Tibial nerve (tissue), 4 donors: Measurements from ENCODE around the gene EID3. TPM values are rescaled to one million over a fixed set of nuclear protein-coding genes. Genes with fewer than 3 reads are reported as not detected.

Experiments used
- DNase-seq, 2 donors: peaks; one replicate each; pipeline ENCODE4 v3.0.0-alpha.2; 2019; ENCODE audit warnings: low spot score in 2 of 2
- H3K27ac ChIP-seq, 4 donors: fragments of 200-600 bp; sonication (generic) in 3 of 4; one replicate each; pipeline ENCODE4 v1.5.1; 2017 to 2019; ENCODE audit warnings: mild to moderate bottlenecking in 1 of 4
- H3K27me3 ChIP-seq, 2 donors: fragments of 200-600 bp; sonication (generic) in 1 of 2; one replicate each; pipeline versions ENCODE4 v1.5.1 to v1.6.0; 2017 to 2019
- H3K36me3 ChIP-seq, 3 donors: fragments of 200-600 bp; sonication (generic); one replicate each; pipeline ENCODE4 v1.5.1; 2018 to 2019
- H3K4me1 ChIP-seq, 4 donors: fragments of 200-600 bp; sonication (generic) in 3 of 4; one replicate each; pipeline ENCODE4 v1.5.1; 2017 to 2019
- H3K4me3 ChIP-seq, 4 donors: fragments of 200-600 bp; sonication (generic) in 3 of 4; one replicate each; pipeline ENCODE4 v1.5.1; 2017 to 2019; ENCODE audit warnings: mild to moderate bottlenecking in 1 of 4, moderate library complexity in 1 of 4
- H3K9me3 ChIP-seq, 4 donors: fragments of 200-600 bp; sonication (generic) in 3 of 4; one replicate each; pipeline ENCODE4 v1.5.1; 2017 to 2019
- CTCF ChIP-seq, 5 experiments: fragments of 200-600 bp in 3 of 5; fragments of 450-650 bp in 2 of 5; sonication (generic) in 3 of 5; IDR thresholded peaks; one replicate each; pipeline ENCODE4 v1.5.1; 2016 to 2019; ENCODE audit warnings: antibody characterized with exemption in 5 of 5, mild to moderate bottlenecking in 3 of 5, moderate library complexity in 2 of 5
- EP300 ChIP-seq, 2 donors: sonication (generic); formaldehyde crosslinking; IDR thresholded peaks; one replicate each; pipeline ENCODE4 v1.6.1; 2017; ENCODE audit warnings: antibody characterized with exemption in 2 of 2, mild to moderate bottlenecking in 1 of 2
- POLR2A ChIP-seq, 2 donors: fragments of 450-650 bp; IDR thresholded peaks; one replicate each; pipeline ENCODE4 v1.6.1; 2017; ENCODE audit warnings: antibody characterized with exemption in 2 of 2, mild to moderate bottlenecking in 2 of 2, moderate library complexity in 2 of 2
- WGBS, 2 donors: methylation state at CpG; one replicate each; pipeline ENCODE4 v1.1.5; 2018; 5-methylcytosine and 5-hydroxymethylcytosine counted together
- total RNA-seq, 4 donors: library from RNA; depleted of rRNA; stranded (reverse); fragments of >200 nt; gene quantifications; one replicate each; pipeline ENCODE4 v1.1.0, GENCODE V29; 2016

EID3 gene
- total RNA-seq, 4 donors from 2014 or later = 9.6 to 13.2 (median 10.0) TPM

DNA sequence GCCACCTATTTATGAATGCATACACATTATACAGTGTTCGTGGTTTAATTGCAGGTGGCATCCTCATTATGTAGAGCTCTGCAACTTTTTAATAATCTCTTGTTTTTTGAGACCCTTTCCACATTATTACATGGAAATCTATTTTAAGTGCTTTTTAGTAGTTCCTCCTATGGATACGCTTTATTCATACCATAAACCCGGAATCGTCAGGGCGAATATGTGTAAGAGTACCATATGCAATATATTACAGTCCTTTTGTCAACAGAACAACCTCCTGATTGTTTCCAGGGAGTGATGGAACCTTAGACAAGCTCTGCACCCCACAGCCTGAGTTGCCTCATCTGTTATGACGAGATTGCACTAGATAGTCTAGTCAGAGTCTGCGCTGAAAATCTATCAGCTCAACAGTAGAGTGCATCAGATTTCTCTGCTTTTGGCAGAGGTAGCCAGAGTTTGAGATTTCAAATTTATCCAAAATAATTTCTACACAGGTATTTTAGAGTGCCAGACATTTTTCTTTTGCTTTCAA is 33.6 kb downstream of the EID3 start:
- Histone ChIP-seq H3K4me3 (no peak overlapping the region), H3K27ac (no peak overlapping the region), H3K36me3 (peaks cover 6 to 84% (median 23%) of the 10 kb centered on the region in 3 donors), H3K4me1 (peaks cover 0 to 18% (median 6%) of the 10 kb centered on the region in 4 donors), H3K27me3 (no peaks in the 10 kb centered on the region), H3K9me3 (no peaks in the 10 kb centered on the region)
- TF ChIP-seq POLR2A (IDR thresholded peaks at IDR 0.05) (no peak), CTCF (IDR thresholded peaks at IDR 0.05) (no peak), EP300 (IDR thresholded peaks at IDR 0.05) (no peak)
- WGBS, 2 donors = 88 to 91% methylated on average over 7 of the region's 7 CpGs
- no peak for DNase-seq

GRCh38 chr12:104339663-104340062 is 36.1 kb downstream of the EID3 start:
- Histone ChIP-seq H3K27ac (peak overlapping the region in 1 of 4 donors; percentile 54), H3K9me3 (no peaks in the 10 kb centered on the region), H3K4me3 (no peak overlapping the region), H3K4me1 (peaks cover 0 to 18% (median 6%) of the 10 kb centered on the region in 4 donors), H3K36me3 (peaks cover 11 to 87% (median 23%) of the 10 kb centered on the region in 3 donors), H3K27me3 (no peaks in the 10 kb centered on the region)
- TF ChIP-seq CTCF (IDR thresholded peaks at IDR 0.05) (no peak), POLR2A (IDR thresholded peaks at IDR 0.05) (no peak), EP300 (IDR thresholded peaks at IDR 0.05) (no peak)
- DNase-seq = no peak
- 71 to 73% methylated on average over 3 of the region's 3 CpGs for WGBS, 2 donors

- peaks cover 0 to 18% (median 6%) of the 10 kb centered on the region in 4 donors for H3K4me1 ChIP-seq
- peaks cover 11 to 82% (median 23%) of the 10 kb centered on the region in 3 donors for H3K36me3 ChIP-seq
- DNase-seq = no peak
- WGBS, 2 donors = 25 to 35% methylated on average over 1 of the region's 1 CpG
- TF ChIP-seq CTCF (IDR thresholded peaks at IDR 0.05) (no peak), EP300 (IDR thresholded peaks at IDR 0.05) (no peak), POLR2A (IDR thresholded peaks at IDR 0.05) (no peak)
- H3K27ac ChIP-seq = peak overlapping the region in 2 of 4 donors; percentile 3 to 54
- H3K9me3 ChIP-seq = no peaks in the 10 kb centered on the region
- H3K4me3 ChIP-seq = no peak overlapping the region
- no peaks in the 10 kb centered on the region for H3K27me3 ChIP-seq
Observed at GRCh38 chr12:104340177-104340576, 36.6 kb downstream of the EID3 start.

DNA sequence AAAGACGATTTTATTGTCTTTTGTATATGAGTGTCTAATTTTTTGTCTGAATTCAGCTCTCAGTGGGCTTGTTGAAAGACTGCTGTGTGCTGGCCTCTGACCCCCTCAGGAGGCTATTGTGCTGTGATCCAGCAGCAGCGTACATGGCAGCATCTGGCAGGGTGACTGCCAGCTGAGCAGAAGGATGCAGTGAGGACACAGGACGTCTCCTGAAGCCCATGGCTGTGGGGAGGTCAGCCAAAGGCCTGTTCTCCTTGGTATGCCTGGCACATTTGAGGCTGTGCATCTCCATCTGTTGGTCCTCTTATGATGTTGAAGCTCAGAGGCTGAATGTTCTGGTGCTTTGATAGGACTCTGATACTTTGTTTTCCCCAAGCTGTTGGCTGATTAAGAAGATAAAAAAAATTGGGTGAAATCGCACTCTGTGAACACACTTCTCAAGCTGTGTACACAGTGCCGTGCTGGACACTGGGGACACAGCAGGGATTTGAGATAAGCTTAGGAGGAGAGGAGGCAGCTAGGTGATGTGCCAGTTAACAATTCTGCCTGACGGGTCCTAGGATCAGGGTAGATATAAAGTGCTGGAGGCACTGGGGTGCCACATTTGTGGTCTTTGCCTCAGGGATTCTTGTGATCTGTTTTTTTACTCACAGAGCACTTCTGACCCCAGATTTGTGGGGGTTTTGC is 37.5 kb downstream of the EID3 start:
- TF ChIP-seq EP300 (IDR thresholded peaks at IDR 0.05) (no peak), CTCF (IDR thresholded peaks at IDR 0.05) (no peak), POLR2A (IDR thresholded peaks at IDR 0.05) (no peak)
- Histone ChIP-seq H3K4me1 (peaks cover 0 to 18% (median 6%) of the 10 kb centered on the region in 4 donors), H3K27me3 (no peaks in the 10 kb centered on the region), H3K27ac (peak overlapping the region in 2 of 4 donors; percentile 3 to 54), H3K36me3 (peaks cover 11 to 82% (median 26%) of the 10 kb centered on the region in 3 donors), H3K9me3 (no peaks in the 10 kb centered on the region), H3K4me3 (no peak overlapping the region)
- 63 to 65% methylated on average over 6 of the region's 6 CpGs for WGBS, 2 donors
- no peak for DNase-seq

DNA sequence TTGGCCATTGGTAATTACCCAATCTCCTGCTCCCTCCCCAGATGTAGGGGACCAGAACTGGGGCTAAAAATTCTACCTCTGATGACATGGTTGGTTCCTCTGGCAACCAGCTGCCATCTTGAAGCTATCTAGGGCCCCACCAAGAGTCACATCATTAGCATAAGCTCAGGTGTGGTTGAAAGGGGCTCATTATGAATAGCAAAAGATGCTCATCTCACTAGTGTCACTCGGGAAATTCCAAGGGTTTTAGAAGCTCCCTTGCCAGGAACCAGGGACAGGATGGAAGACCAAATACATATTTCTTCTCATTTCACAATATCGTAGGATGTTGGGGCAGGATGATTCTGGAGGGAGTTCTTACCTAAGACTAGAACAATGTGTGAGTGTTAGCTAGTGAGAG is 38.6 kb downstream of the EID3 start:
- Histone ChIP-seq H3K4me1 (peaks cover 0 to 18% (median 6%) of the 10 kb centered on the region in 4 donors), H3K27me3 (no peaks in the 10 kb centered on the region), H3K9me3 (no peaks in the 10 kb centered on the region), H3K36me3 (peaks cover 11 to 74% (median 20%) of the 10 kb centered on the region in 3 donors), H3K27ac (no peak overlapping the region), H3K4me3 (no peak overlapping the region)
- TF ChIP-seq EP300 (IDR thresholded peaks at IDR 0.05) (no peak), POLR2A (IDR thresholded peaks at IDR 0.05) (no peak)
- WGBS, 2 donors = 89 to 93% methylated on average over 2 of the region's 2 CpGs
- no peak for DNase-seq
